GM12878 (cell line): ENCODE data around the gene ADAMTS2. TPM values are rescaled to one million over a fixed set of nuclear protein-coding genes. Genes with fewer than 3 reads are reported as not detected.

Source experiments
- ATAC-seq: fragments of 200-7000 bp; cut with Tn5 transposase; 3 replicates; pipeline ENCODE4 v1.9.1; 2020; ENCODE audit warnings: mild to moderate bottlenecking, moderate library complexity
- BruUV-seq: library from RNA; stranded (reverse); fragments of 400-500 nt; replicated peaks from 2 replicates; lab custom pipeline; 2021; lab: Mats Ljungman, UMichigan
- CTCF ChIA-PET: fragments of 300-600 bp; sonication (Branson Sonifier 250); formaldehyde crosslinking; extraction: SDS; loops from one replicate; lab custom pipeline; 2021; ENCODE audit warnings: inconsistent platforms; lab: Yijun Ruan, JAX
- POLR2A ChIA-PET: fragments of 350-600 bp; formaldehyde crosslinking; extraction: SDS; loops from one replicate; lab custom pipeline; 2021; ENCODE audit warnings: inconsistent platforms; lab: Charles Lee
- RAD21 ChIA-PET: fragments of 300-600 bp; sonication (Branson Sonifier 250); formaldehyde crosslinking; loops from one replicate; lab custom pipeline; 2023; ENCODE audit warnings: antibody characterized with exemption; ENCODE audit not compliant: unreplicated experiment; lab: Charles Lee
- SMC1A ChIA-PET: fragments of 300-600 bp; sonication (Branson Sonifier 250); formaldehyde crosslinking; loops from one replicate; lab custom pipeline; 2023; ENCODE audit not compliant: unreplicated experiment, uncharacterized antibody; lab: Charles Lee
- DNase-seq: peaks from one replicate; pipeline ENCODE4 v3.0.0-alpha.2; 2011; ENCODE audit warnings: low read depth, low spot score
- FAIRE-seq: peaks from 3 replicates; lab custom pipeline; 2011; peaks lifted over from hg19 to GRCh38; lab: Jason Lieb, UNC
- H2AFZ ChIP-seq: 2 replicates; pipeline ENCODE4 v1.6.0; 2011; ENCODE audit warnings: low read depth, low read length, control low read depth; ENCODE audit not compliant: control insufficient read depth
- H3K27ac ChIP-seq: 2 replicates; pipeline ENCODE4 v1.5.1; 2011; ENCODE audit warnings: control low read depth; ENCODE audit not compliant: control insufficient read depth, insufficient read depth
- H3K27me3 ChIP-seq, 2 experiments: replicated peaks in 1 of 2; 2 replicates each; pipeline versions ENCODE4 v1.6.0 to v1.6.1; 2011; ENCODE audit warnings: low read length in 1 of 2; ENCODE audit not compliant: control insufficient read depth in 2 of 2, insufficient read depth in 2 of 2
- H3K36me3 ChIP-seq, 2 experiments: 2 replicates each; pipeline ENCODE4 v1.5.1; 2011; ENCODE audit warnings: low read length in 1 of 2; ENCODE audit not compliant: control insufficient read depth in 2 of 2, insufficient read depth in 2 of 2
- H3K4me1 ChIP-seq: 2 replicates; pipeline ENCODE4 v1.6.1; 2011; ENCODE audit warnings: mild to moderate bottlenecking, low read length, moderate library complexity, mixed read lengths; ENCODE audit not compliant: control insufficient read depth, insufficient read depth
- H3K4me2 ChIP-seq: 2 replicates; pipeline ENCODE4 v1.6.0; 2011; ENCODE audit warnings: control low read depth; ENCODE audit not compliant: control insufficient read depth, insufficient read depth
- H3K4me3 ChIP-seq: fragments of 200-600 bp; sonication (generic); 2 replicates; pipeline ENCODE4 v1.5.1; 2016
- H3K79me2 ChIP-seq: 2 replicates; pipeline ENCODE4 v1.6.0; 2011; ENCODE audit warnings: low read length; ENCODE audit not compliant: control insufficient read depth, insufficient read depth
- H3K9ac ChIP-seq: 2 replicates; pipeline ENCODE4 v1.8.0; 2011; ENCODE audit warnings: low read length, control low read depth, mixed read lengths; ENCODE audit not compliant: control insufficient read depth, insufficient read depth
- H3K9me3 ChIP-seq: replicated peaks from 3 replicates; pipeline ENCODE4 v1.5.1; 2011; ENCODE audit warnings: mild to moderate bottlenecking, low read length; ENCODE audit not compliant: control insufficient read depth, insufficient read depth
- H4K20me1 ChIP-seq: 2 replicates; pipeline ENCODE4 v1.6.0; 2011; ENCODE audit not compliant: control insufficient read depth, insufficient read depth
- ETV6 ChIP-seq, 2 experiments: fragments of 450-650 bp in 1 of 2; IDR thresholded peaks in 1 of 2; conservative IDR thresholded peaks in 1 of 2; 2 replicates each; pipeline ENCODE4 v1.6.1; 2014; ENCODE audit warnings: antibody characterized with exemption in 1 of 2, borderline replicate concordance in 1 of 2, low read depth in 1 of 2, mild to moderate bottlenecking in 1 of 2, moderate library complexity in 1 of 2
- FOXM1 ChIP-seq: IDR thresholded peaks from 2 replicates; pipeline ENCODE4 v1.6.1; 2012; ENCODE audit warnings: low read depth, mild to moderate bottlenecking, inconsistent platforms, low read length, moderate library complexity
- MXI1 ChIP-seq: fragments of 150-350 bp; IDR thresholded peaks from 2 replicates; pipeline ENCODE4 v1.6.1; 2011; ENCODE audit warnings: low read depth, mild to moderate bottlenecking, inconsistent platforms, low read length, improper control_type of control experiment
- MYB ChIP-seq: fragments of 150-350 bp; IDR thresholded peaks from 2 replicates; pipeline ENCODE4 v1.6.1; 2014; ENCODE audit warnings: mild to moderate bottlenecking, low read depth, low read length, borderline replicate concordance
- MYC ChIP-seq: IDR thresholded peaks from 2 replicates; pipeline ENCODE4 v1.6.1; 2011; ENCODE audit warnings: mild to moderate bottlenecking, low read length, moderate library complexity, inconsistent platforms; ENCODE audit not compliant: insufficient read depth, insufficient replicate concordance, insufficient read length, severe bottlenecking
- NRF1 ChIP-seq: conservative IDR thresholded peaks from 2 replicates; pipeline ENCODE4 v1.6.1; 2011; ENCODE audit warnings: mild to moderate bottlenecking, low read depth, low read length, improper control_type of control experiment
- POU2F2 ChIP-seq: IDR thresholded peaks from 3 replicates; pipeline ENCODE4 v1.6.1; 2011; ENCODE audit warnings: low read depth, mild to moderate bottlenecking, low read length, borderline replicate concordance
- SMAD1 ChIP-seq: fragments of 450-650 bp; IDR thresholded peaks from 2 replicates; pipeline ENCODE4 v1.6.1; 2018; ENCODE audit warnings: mild to moderate bottlenecking, low read depth; ENCODE audit not compliant: partially characterized antibody
- SP1 ChIP-seq: IDR thresholded peaks from one replicate; pipeline ENCODE4 v1.6.1; 2011; ENCODE audit warnings: low read depth, low read length
- SRF ChIP-seq, 2 experiments: IDR thresholded peaks; 2 replicates each; pipeline ENCODE4 v1.6.1; 2011; ENCODE audit warnings: low read depth in 2 of 2, low read length in 2 of 2, mild to moderate bottlenecking in 1 of 2, moderate library complexity in 1 of 2
- ZNF384 ChIP-seq: IDR thresholded peaks from 2 replicates; pipeline ENCODE4 v1.6.1; 2012; ENCODE audit warnings: low read depth, mild to moderate bottlenecking, low read length, improper control_type of control experiment, borderline replicate concordance
- WGBS: methylation state at CpG from one replicate; pipeline ENCODE4 v1.1.6; 2016; ENCODE audit warnings: low lambda C conversion rate; ENCODE audit not compliant: insufficient replicate concordance, insufficient coverage; ENCODE audit errors: missing lambda C conversion rate; 5-methylcytosine and 5-hydroxymethylcytosine counted together
- in situ Hi-C: fragments of 300-500 bp; cut with MboI; formaldehyde crosslinking; loops from 9 replicates; pipeline ENCODE4 v1.14.3; 2018; ENCODE audit warnings: mixed read lengths
- intact Hi-C: fragments of 100-400 bp; cut with micrococcal nuclease; formaldehyde crosslinking; loops from one replicate; pipeline ENCODE4 v1.14.2; 2022; ENCODE audit not compliant: unreplicated experiment
- polyA plus RNA-seq, 11 experiments: library from polyadenylated mRNA; depleted of rRNA in 4 of 11; unstranded in 6 of 11; stranded (reverse) in 5 of 11; fragments of >200 nt; fragmentation: Nextera tagmentation in 4 of 11; fragmentation: Illumina TruSeq in 1 of 11; extraction: Ambion mirVana in 4 of 11; extraction: Trizol in 1 of 11; gene quantifications; 1 replicate in 1 of 11; 2 replicates in 10 of 11; pipeline versions ENCODE4 v1.2.1 to v1.2.3, GENCODE V29; 2011 to 2016; ENCODE audit warnings: inconsistent platforms in 2 of 11, missing spikeins in 2 of 11, low read depth in 1 of 11
- total RNA-seq, 4 experiments: library from RNA; depleted of rRNA in 3 of 4; stranded (reverse); fragments of >200 nt in 3 of 4; fragmentation: Illumina TruSeq in 1 of 4; extraction: Trizol in 1 of 4; gene quantifications; 2 replicates each; pipeline versions ENCODE4 v1.2.1 to v1.2.3, GENCODE V29; 2013 to 2021
- TF ChIP-seq, protein P1 (sequence below): fragments of 450-650 bp; IDR thresholded peaks from 2 replicates; pipeline ENCODE4 v1.6.1; 2016; ENCODE audit warnings: mild to moderate bottlenecking
- TF ChIP-seq, protein P2 (sequence below): fragments of 450-650 bp; IDR thresholded peaks from 2 replicates; pipeline ENCODE4 v1.6.1; 2017; ENCODE audit warnings: mild to moderate bottlenecking, moderate library complexity
- TF ChIP-seq, protein P3 (sequence below): IDR thresholded peaks from 2 replicates; pipeline ENCODE4 v1.6.1; 2012; ENCODE audit warnings: improper control_type of control experiment, low read depth, low read length; ENCODE audit not compliant: insufficient replicate concordance

ADAMTS2 gene
- total and polyA plus RNA-seq, 10 of the 15 experiments (the other 5 are each of a cell fraction or from before 2014, with no cell fraction given), result 0.03 to 0.05 TPM; not detected in 8

DNA sequence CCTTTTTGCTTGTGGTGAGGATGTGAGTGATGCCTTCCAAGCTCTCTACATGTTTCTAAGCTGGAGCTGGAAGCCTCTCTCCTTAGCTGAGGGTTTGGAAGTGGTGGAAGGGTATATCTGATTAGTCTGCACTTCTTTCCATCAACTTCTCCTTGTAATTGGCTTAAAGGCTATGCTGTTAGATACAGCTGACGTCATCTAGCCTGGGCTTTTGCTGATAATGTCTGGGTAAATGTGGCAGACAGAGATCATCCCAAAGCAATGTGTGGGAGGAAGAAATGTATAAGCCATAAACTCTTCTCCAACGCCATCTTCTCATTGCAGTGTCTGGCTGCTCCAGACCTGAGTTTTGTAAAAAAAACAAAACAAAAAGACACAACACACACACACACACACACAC is 255.8 kb downstream of the ADAMTS2 start:
- Histone ChIP-seq H3K9me3 (no peaks in the 10 kb centered on the region; the same call in 2 of the 3 replicates), H3K4me2 (no peak overlapping the region), H4K20me1 (no peaks in the 10 kb centered on the region), H3K79me2 (no peaks in the 10 kb centered on the region), H2AFZ (no peak overlapping the region), H3K27ac (no peak overlapping the region), H3K36me3 (no peaks in the 10 kb centered on the region), H3K4me3 (no peak overlapping the region), H3K9ac (no peak overlapping the region), H3K27me3 (no peaks in the 10 kb centered on the region), H3K4me1 (no peaks in the 10 kb centered on the region)
- intact Hi-C loops (no loop called here), in situ Hi-C loops (no loop called here)
- CTCF ChIA-PET, result no interaction called here
- FAIRE-seq (no peak), ATAC-seq (no peak), DNase-seq (no peak)
- BruUV-seq, result no TSS peak
- SMC1A ChIA-PET, result no interaction called here
- TF ChIP-seq MYC, result no peak
- TF ChIP-seq NRF1, result no peak
- no peak for TF ChIP-seq SMAD1
- TF ChIP-seq, protein P1, sequence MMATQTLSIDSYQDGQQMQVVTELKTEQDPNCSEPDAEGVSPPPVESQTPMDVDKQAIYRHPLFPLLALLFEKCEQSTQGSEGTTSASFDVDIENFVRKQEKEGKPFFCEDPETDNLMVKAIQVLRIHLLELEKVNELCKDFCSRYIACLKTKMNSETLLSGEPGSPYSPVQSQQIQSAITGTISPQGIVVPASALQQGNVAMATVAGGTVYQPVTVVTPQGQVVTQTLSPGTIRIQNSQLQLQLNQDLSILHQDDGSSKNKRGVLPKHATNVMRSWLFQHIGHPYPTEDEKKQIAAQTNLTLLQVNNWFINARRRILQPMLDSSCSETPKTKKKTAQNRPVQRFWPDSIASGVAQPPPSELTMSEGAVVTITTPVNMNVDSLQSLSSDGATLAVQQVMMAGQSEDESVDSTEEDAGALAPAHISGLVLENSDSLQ, result no peak
- TF ChIP-seq POU2F2, result no peak
- TF ChIP-seq, protein P2, sequence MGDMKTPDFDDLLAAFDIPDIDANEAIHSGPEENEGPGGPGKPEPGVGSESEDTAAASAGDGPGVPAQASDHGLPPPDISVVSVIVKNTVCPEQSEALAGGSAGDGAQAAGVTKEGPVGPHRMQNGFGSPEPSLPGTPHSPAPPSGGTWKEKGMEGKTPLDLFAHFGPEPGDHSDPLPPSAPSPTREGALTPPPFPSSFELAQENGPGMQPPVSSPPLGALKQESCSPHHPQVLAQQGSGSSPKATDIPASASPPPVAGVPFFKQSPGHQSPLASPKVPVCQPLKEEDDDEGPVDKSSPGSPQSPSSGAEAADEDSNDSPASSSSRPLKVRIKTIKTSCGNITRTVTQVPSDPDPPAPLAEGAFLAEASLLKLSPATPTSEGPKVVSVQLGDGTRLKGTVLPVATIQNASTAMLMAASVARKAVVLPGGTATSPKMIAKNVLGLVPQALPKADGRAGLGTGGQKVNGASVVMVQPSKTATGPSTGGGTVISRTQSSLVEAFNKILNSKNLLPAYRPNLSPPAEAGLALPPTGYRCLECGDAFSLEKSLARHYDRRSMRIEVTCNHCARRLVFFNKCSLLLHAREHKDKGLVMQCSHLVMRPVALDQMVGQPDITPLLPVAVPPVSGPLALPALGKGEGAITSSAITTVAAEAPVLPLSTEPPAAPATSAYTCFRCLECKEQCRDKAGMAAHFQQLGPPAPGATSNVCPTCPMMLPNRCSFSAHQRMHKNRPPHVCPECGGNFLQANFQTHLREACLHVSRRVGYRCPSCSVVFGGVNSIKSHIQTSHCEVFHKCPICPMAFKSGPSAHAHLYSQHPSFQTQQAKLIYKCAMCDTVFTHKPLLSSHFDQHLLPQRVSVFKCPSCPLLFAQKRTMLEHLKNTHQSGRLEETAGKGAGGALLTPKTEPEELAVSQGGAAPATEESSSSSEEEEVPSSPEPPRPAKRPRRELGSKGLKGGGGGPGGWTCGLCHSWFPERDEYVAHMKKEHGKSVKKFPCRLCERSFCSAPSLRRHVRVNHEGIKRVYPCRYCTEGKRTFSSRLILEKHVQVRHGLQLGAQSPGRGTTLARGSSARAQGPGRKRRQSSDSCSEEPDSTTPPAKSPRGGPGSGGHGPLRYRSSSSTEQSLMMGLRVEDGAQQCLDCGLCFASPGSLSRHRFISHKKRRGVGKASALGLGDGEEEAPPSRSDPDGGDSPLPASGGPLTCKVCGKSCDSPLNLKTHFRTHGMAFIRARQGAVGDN, result no peak
- TF ChIP-seq, protein P3, sequence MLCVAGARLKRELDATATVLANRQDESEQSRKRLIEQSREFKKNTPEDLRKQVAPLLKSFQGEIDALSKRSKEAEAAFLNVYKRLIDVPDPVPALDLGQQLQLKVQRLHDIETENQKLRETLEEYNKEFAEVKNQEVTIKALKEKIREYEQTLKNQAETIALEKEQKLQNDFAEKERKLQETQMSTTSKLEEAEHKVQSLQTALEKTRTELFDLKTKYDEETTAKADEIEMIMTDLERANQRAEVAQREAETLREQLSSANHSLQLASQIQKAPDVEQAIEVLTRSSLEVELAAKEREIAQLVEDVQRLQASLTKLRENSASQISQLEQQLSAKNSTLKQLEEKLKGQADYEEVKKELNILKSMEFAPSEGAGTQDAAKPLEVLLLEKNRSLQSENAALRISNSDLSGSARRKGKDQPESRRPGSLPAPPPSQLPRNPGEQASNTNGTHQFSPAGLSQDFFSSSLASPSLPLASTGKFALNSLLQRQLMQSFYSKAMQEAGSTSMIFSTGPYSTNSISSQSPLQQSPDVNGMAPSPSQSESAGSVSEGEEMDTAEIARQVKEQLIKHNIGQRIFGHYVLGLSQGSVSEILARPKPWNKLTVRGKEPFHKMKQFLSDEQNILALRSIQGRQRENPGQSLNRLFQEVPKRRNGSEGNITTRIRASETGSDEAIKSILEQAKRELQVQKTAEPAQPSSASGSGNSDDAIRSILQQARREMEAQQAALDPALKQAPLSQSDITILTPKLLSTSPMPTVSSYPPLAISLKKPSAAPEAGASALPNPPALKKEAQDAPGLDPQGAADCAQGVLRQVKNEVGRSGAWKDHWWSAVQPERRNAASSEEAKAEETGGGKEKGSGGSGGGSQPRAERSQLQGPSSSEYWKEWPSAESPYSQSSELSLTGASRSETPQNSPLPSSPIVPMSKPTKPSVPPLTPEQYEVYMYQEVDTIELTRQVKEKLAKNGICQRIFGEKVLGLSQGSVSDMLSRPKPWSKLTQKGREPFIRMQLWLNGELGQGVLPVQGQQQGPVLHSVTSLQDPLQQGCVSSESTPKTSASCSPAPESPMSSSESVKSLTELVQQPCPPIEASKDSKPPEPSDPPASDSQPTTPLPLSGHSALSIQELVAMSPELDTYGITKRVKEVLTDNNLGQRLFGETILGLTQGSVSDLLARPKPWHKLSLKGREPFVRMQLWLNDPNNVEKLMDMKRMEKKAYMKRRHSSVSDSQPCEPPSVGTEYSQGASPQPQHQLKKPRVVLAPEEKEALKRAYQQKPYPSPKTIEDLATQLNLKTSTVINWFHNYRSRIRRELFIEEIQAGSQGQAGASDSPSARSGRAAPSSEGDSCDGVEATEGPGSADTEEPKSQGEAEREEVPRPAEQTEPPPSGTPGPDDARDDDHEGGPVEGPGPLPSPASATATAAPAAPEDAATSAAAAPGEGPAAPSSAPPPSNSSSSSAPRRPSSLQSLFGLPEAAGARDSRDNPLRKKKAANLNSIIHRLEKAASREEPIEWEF, result no peak
- no peak for TF ChIP-seq SP1
- no peak for TF ChIP-seq SRF (IDR thresholded peaks at IDR 0.05; ENCODE audit: low read depth in 2 of 2, low read length in 2 of 2)
- no peak for TF ChIP-seq ZNF384
- no peak for TF ChIP-seq MXI1
- no peak for TF ChIP-seq ETV6 (conservative IDR thresholded peaks at IDR 0.05 in 1 of 2, IDR thresholded peaks at IDR 0.05 in 1 of 2; ENCODE audit: borderline replicate concordance in 1 of 2, low read depth in 1 of 2)
- no peak for TF ChIP-seq FOXM1
- no peak for TF ChIP-seq MYB
- RAD21 ChIA-PET, result no interaction called here
- 19% methylated on average over 2 of the region's 2 CpGs for WGBS
- POLR2A ChIA-PET, result no interaction called here
